CD8-positive, alpha-beta memory T cell (primary cell): ENCODE results near the gene TXNDC2. TPM values are rescaled to one million over a fixed set of nuclear protein-coding genes. Genes with fewer than 3 reads are reported as not detected.
"Not testable (repeated sequence)": the region's sequence is repeated elsewhere in the genome, so short reads cannot be mapped to it uniquely, and the experiment has no call there.

Experiments
- CTCF ChIA-PET: fragments of 350-600 bp; sonication (Branson Sonifier 250); formaldehyde crosslinking; loops from one replicate; lab custom pipeline; 2021; ENCODE audit warnings: antibody characterized with exemption; lab: Charles Lee
- POLR2A ChIA-PET: fragments of 350-600 bp; sonication (Branson Sonifier 250); formaldehyde crosslinking; loops from one replicate; lab custom pipeline; 2021; ENCODE audit warnings: antibody characterized with exemption; lab: Charles Lee
- DNase-seq, 5 donors: peaks; one replicate each; pipeline versions ENCODE4 v3.0.0 to v3.0.0-alpha.2; 2020 to 2022; ENCODE audit warnings: mixed read lengths in 1 of 5
- H3K27ac ChIP-seq: one replicate; pipeline ENCODE4 v1.7.0; 2013; ENCODE audit warnings: low read depth, mild to moderate bottlenecking, low read length, moderate library complexity
- H3K27me3 ChIP-seq: 2 replicates; pipeline ENCODE4 v1.7.0; 2013; ENCODE audit warnings: low read length, mild to moderate bottlenecking; ENCODE audit not compliant: insufficient read depth, poor library complexity, severe bottlenecking
- H3K36me3 ChIP-seq: 2 replicates; pipeline ENCODE4 v1.7.0; 2013; ENCODE audit warnings: mild to moderate bottlenecking, low read length, moderate library complexity; ENCODE audit not compliant: insufficient read depth
- H3K4me1 ChIP-seq: 2 replicates; pipeline ENCODE4 v1.7.0; 2013; ENCODE audit warnings: mild to moderate bottlenecking, low read length, moderate library complexity; ENCODE audit not compliant: insufficient read depth
- H3K4me3 ChIP-seq: 2 replicates; pipeline ENCODE4 v1.7.0; 2013; ENCODE audit warnings: mild to moderate bottlenecking, low read length
- H3K9me3 ChIP-seq: 2 replicates; pipeline ENCODE4 v1.7.0; 2013; ENCODE audit warnings: mild to moderate bottlenecking, low read length
- H3K27ac Mint-ChIP-seq, 8 donors: one replicate each; pipeline ENCODE4 v1.8.0; 2020 to 2021; ENCODE audit warnings: mixed read lengths in 8 of 8, mild to moderate bottlenecking in 6 of 8, inconsistent platforms in 3 of 8, moderate library complexity in 3 of 8
- H3K27me3 Mint-ChIP-seq, 2 donors: one replicate each; pipeline ENCODE4 v1.8.0; 2020 to 2021; ENCODE audit warnings: mixed read lengths in 2 of 2, mild to moderate bottlenecking in 1 of 2, moderate library complexity in 1 of 2
- H3K36me3 Mint-ChIP-seq, 3 donors: one replicate each; pipeline ENCODE4 v1.8.0; 2020 to 2021; ENCODE audit warnings: mixed read lengths in 3 of 3, inconsistent platforms in 1 of 3, mild to moderate bottlenecking in 1 of 3
- H3K4me1 Mint-ChIP-seq, 3 donors: one replicate each; pipeline ENCODE4 v1.8.0; 2020 to 2021; ENCODE audit warnings: mixed read lengths in 3 of 3, inconsistent platforms in 1 of 3, mild to moderate bottlenecking in 1 of 3
- H3K4me3 Mint-ChIP-seq, 7 donors: one replicate each; pipeline ENCODE4 v1.8.0; 2020 to 2021; ENCODE audit warnings: mixed read lengths in 7 of 7, mild to moderate bottlenecking in 6 of 7, moderate library complexity in 4 of 7, inconsistent platforms in 2 of 7
- H3K9me3 Mint-ChIP-seq, 5 donors: one replicate each; pipeline ENCODE4 v1.8.0; 2020 to 2022; ENCODE audit warnings: mixed read lengths in 5 of 5, mild to moderate bottlenecking in 3 of 5, moderate library complexity in 2 of 5, inconsistent platforms in 1 of 5
- polyA plus RNA-seq: library from polyadenylated mRNA; unstranded; fragments of 300-500 nt; fragmentation: Illumina TruSeq; gene quantifications from one replicate; pipeline ENCODE4 v1.2.3, GENCODE V29; 2021
- total RNA-seq, 2 experiments: library from RNA; stranded (reverse); gene quantifications; one replicate each; pipeline ENCODE4 v1.2.3, GENCODE V29; 2021

Gene TXNDC2
- total and polyA plus RNA-seq, 3 experiments from 2014 or later: not detected

DNA sequence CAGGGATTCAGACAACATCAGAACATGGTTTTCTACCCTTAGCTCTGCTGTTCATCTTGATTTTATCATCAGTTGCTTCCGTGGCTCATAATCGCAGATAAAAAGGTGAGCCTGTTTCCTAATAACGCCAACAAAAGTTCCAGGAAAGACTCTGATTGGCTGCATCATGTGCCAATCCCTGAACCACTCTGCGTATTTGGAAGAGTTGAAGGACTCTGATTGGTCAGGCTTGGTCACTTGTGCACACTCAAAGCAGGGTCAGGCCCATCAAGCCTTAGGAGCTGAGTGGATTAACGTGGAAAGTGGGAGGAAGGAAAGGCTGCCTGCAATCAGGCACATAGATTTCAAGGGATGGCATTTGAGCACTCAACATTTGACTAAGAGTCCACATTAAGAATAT is 11.4 kb downstream of the TXNDC2 start:
- Histone ChIP-seq H3K27ac (peak overlapping the region; percentile 24), H3K27me3 (no peaks in the 10 kb centered on the region), H3K4me3 (no peak overlapping the region), H3K4me1 (no peaks in the 10 kb centered on the region), H3K36me3 (no peaks in the 10 kb centered on the region), H3K9me3 (no peaks in the 10 kb centered on the region)
- H3K36me3 Mint-ChIP-seq: peaks cover 0 to 2% (median 0%) of the 10 kb centered on the region in 3 donors
- CTCF ChIA-PET: no interaction called here
- H3K4me3 Mint-ChIP-seq: no peak overlapping the region
- no peaks in the 10 kb centered on the region for H3K4me1 Mint-ChIP-seq
- POLR2A ChIA-PET: no interaction called here
- no peaks in the 10 kb centered on the region for H3K9me3 Mint-ChIP-seq
- H3K27me3 Mint-ChIP-seq: peaks cover 2 to 7% of the 10 kb centered on the region in 2 donors
- H3K27ac Mint-ChIP-seq: no peak overlapping the region
- no peak for DNase-seq

- H3K4me3 Mint-ChIP-seq, H3K4me1 Mint-ChIP-seq, H3K36me3 ChIP-seq, H3K36me3 Mint-ChIP-seq, H3K27me3 ChIP-seq, CTCF ChIA-PET, DNase-seq, H3K9me3 Mint-ChIP-seq, H3K9me3 ChIP-seq, POLR2A ChIA-PET, H3K27ac Mint-ChIP-seq, H3K4me1 ChIP-seq, H3K4me3 ChIP-seq, H3K27me3 Mint-ChIP-seq: not testable (repeated sequence)
- H3K27ac ChIP-seq: peak overlapping the region; percentile 83
Observed at GRCh38 chr18:9897787-9898291, 12.1 kb downstream of the TXNDC2 start.

- Histone ChIP-seq H3K4me1 (no peaks in the 10 kb centered on the region), H3K9me3 (no peaks in the 10 kb centered on the region), H3K4me3 (no peak overlapping the region), H3K36me3 (no peaks in the 10 kb centered on the region), H3K27me3 (no peaks in the 10 kb centered on the region), H3K27ac (peak overlapping the region; percentile 83)
- POLR2A ChIA-PET: no interaction called here
- no peaks in the 10 kb centered on the region for H3K9me3 Mint-ChIP-seq
- no peak overlapping the region for H3K4me3 Mint-ChIP-seq
- CTCF ChIA-PET: no interaction called here
- no peak for DNase-seq
- H3K27me3 Mint-ChIP-seq: peaks cover 2 to 13% of the 10 kb centered on the region in 2 donors
- H3K27ac Mint-ChIP-seq: peak overlapping the region in 1 of 8 donors; percentile 9
- H3K36me3 Mint-ChIP-seq: peaks cover 0 to 2% (median 0%) of the 10 kb centered on the region in 3 donors
- H3K4me1 Mint-ChIP-seq: no peaks in the 10 kb centered on the region
Observed at GRCh38 chr18:9898792-9899549, 13.2 kb downstream of the TXNDC2 start.

DNA sequence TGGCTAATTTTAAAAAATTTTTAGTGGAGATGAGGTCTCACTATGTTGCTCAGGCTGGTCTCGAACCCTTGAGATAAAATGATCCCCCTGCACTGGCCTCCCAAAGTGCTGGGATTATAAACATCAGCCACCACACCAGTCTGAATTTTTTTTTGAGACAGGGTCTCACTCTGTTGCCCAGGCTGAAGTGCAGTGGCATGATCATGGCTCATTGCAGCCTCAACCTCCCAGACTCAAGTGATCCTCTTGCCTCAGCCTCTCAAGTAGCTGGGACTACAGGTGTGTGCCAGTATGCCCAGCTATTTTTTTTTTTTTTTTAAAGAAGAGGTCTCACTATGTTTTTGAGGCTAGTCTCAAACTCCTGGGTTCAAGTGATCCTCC is 13.8 kb downstream of the TXNDC2 start:
- H3K27ac Mint-ChIP-seq, H3K9me3 ChIP-seq, H3K36me3 ChIP-seq, H3K4me1 ChIP-seq, H3K36me3 Mint-ChIP-seq, H3K4me3 ChIP-seq, DNase-seq, CTCF ChIA-PET, H3K4me3 Mint-ChIP-seq, H3K4me1 Mint-ChIP-seq, H3K9me3 Mint-ChIP-seq, H3K27me3 ChIP-seq, POLR2A ChIA-PET: not testable (repeated sequence)
- H3K27me3 Mint-ChIP-seq: peaks cover 2 to 13% of the 10 kb centered on the region in 2 donors
- peak overlapping the region; percentile 83 for H3K27ac ChIP-seq

GRCh38 chr18:9900699-9901098 is 14.9 kb downstream of the TXNDC2 start:
- Histone ChIP-seq H3K27ac (no peak overlapping the region), H3K36me3 (no peaks in the 10 kb centered on the region), H3K4me1 (no peaks in the 10 kb centered on the region), H3K27me3 (no peaks in the 10 kb centered on the region), H3K9me3 (no peaks in the 10 kb centered on the region), H3K4me3 (no peak overlapping the region)
- DNase-seq: no peak
- Mint-ChIP-seq H3K27ac (peak overlapping the region in 2 of 8 donors; percentile 12 to 60), H3K36me3 (peaks cover 0 to 2% (median 0%) of the 10 kb centered on the region in 3 donors), H3K4me3 (no peak overlapping the region), H3K27me3 (peaks cover 11 to 23% of the 10 kb centered on the region in 2 donors), H3K4me1 (no peaks in the 10 kb centered on the region), H3K9me3 (no peaks in the 10 kb centered on the region)
- ChIA-PET CTCF (no interaction called here), POLR2A (no interaction called here)

DNA sequence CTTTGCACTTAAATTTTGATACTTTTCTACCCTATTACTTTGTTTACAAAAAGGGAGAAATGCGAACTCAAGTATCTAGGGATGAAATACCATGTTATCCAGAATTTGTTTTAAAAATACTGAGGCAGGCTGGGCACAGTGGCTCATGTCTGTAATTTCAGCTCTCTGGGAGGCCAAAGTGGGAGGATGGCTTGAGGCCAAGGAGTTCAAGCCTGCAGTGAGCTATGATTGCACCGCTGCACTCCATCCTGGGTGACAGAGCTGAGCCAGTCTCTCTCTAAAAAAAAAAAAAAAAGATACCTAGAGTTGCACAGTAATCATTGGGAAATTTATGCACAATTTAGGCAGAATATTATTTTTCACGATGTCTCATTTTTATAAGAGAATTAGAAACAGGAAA is 15.6 kb downstream of the TXNDC2 start:
- peaks cover 0 to 2% (median 0%) of the 10 kb centered on the region in 3 donors for H3K36me3 Mint-ChIP-seq
- H3K4me3 Mint-ChIP-seq: no peak overlapping the region
- POLR2A ChIA-PET: no interaction called here

DNA sequence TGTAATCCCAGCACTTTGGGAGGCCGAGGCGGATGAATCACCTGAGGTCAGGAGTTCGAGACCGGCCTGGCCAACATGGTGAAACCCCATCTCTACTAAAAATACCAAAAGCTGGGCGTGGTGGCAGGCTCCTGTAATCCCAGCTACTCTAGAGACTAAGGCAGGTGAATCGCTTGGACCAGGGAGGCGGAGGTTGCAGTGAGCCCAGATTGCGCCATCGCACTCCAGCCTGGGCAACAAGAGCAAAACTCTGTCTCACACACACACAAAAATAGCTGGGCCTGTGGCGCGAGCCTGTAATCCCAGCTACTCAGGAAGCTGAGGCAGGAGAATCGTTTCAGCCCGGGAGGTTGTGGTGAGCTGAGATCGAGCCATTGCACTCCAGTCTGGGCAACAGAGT is 16.5 kb downstream of the TXNDC2 start:
- peaks cover 14 to 34% of the 10 kb centered on the region in 2 donors for H3K27me3 Mint-ChIP-seq
- POLR2A ChIA-PET, CTCF ChIA-PET, H3K27ac ChIP-seq, H3K36me3 Mint-ChIP-seq, H3K4me1 Mint-ChIP-seq, H3K4me1 ChIP-seq, H3K9me3 Mint-ChIP-seq, H3K4me3 ChIP-seq, H3K36me3 ChIP-seq, H3K9me3 ChIP-seq, H3K27me3 ChIP-seq, H3K4me3 Mint-ChIP-seq, H3K27ac Mint-ChIP-seq, DNase-seq: not testable (repeated sequence)

More for the DNA sequence above, 15.6 kb downstream of the TXNDC2 start:
- H3K9me3 ChIP-seq: no peaks in the 10 kb centered on the region
- DNase-seq: no peak
- H3K4me1 Mint-ChIP-seq: no peaks in the 10 kb centered on the region
- H3K27me3 Mint-ChIP-seq: peaks cover 14 to 29% of the 10 kb centered on the region in 2 donors
- CTCF ChIA-PET: no interaction called here
- no peaks in the 10 kb centered on the region for H3K27me3 ChIP-seq
- H3K9me3 Mint-ChIP-seq: no peaks in the 10 kb centered on the region
- H3K4me1 ChIP-seq: no peaks in the 10 kb centered on the region
- H3K27ac Mint-ChIP-seq: no peak overlapping the region
- no peak overlapping the region for H3K27ac ChIP-seq
- H3K36me3 ChIP-seq: no peaks in the 10 kb centered on the region
- H3K4me3 ChIP-seq: no peak overlapping the region

DNA sequence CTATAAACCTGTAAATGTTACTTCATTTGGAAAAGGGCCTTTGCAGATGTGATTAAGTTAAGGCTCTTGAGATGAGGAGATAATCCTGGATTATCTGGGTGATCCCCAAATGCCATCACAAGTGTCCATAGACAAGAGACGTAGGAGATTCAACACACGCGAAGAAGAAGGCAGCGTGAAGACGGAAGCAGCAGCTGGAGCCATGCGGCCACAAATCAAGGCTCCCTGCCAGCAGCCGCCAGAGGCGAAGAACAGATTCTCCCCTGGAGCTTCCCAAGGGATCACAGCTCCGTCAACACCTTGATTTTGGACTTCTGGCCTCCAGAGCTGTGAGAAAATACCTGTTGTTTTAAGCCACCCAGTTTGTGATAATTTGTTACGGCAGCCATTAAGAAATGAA is 17.1 kb downstream of the TXNDC2 start:
- CTCF ChIA-PET: no interaction called here
- Histone ChIP-seq H3K4me3 (no peak overlapping the region), H3K9me3 (no peaks in the 10 kb centered on the region), H3K27ac (no peak overlapping the region), H3K36me3 (no peaks in the 10 kb centered on the region), H3K4me1 (no peaks in the 10 kb centered on the region), H3K27me3 (no peaks in the 10 kb centered on the region)
- H3K27ac Mint-ChIP-seq: no peak overlapping the region
- H3K4me3 Mint-ChIP-seq: no peak overlapping the region
- H3K4me1 Mint-ChIP-seq: no peaks in the 10 kb centered on the region
- H3K27me3 Mint-ChIP-seq: peaks cover 15 to 40% of the 10 kb centered on the region in 2 donors
- POLR2A ChIA-PET: no interaction called here
- DNase-seq: no peak
- peaks cover 0 to 2% (median 0%) of the 10 kb centered on the region in 3 donors for H3K36me3 Mint-ChIP-seq
- no peaks in the 10 kb centered on the region for H3K9me3 Mint-ChIP-seq
